GM19351 (cell line): ENCODE data around the gene COX8C.
A peak's percentile ranks its signal among the peaks of the same experiment; 100 is the strongest.
"Not testable (repeated sequence)": the region's sequence is repeated elsewhere in the genome, so short reads cannot be mapped to it uniquely, and the experiment has no call there.

Experiments
- ATAC-seq: cut with Tn5 transposase; IDR thresholded peaks from one replicate; pipeline ENCODE4 v1.9.1; 2021; ENCODE audit warnings: mild to moderate bottlenecking, moderate library complexity; ENCODE audit not compliant: unreplicated experiment

The COX8C gene

DNA sequence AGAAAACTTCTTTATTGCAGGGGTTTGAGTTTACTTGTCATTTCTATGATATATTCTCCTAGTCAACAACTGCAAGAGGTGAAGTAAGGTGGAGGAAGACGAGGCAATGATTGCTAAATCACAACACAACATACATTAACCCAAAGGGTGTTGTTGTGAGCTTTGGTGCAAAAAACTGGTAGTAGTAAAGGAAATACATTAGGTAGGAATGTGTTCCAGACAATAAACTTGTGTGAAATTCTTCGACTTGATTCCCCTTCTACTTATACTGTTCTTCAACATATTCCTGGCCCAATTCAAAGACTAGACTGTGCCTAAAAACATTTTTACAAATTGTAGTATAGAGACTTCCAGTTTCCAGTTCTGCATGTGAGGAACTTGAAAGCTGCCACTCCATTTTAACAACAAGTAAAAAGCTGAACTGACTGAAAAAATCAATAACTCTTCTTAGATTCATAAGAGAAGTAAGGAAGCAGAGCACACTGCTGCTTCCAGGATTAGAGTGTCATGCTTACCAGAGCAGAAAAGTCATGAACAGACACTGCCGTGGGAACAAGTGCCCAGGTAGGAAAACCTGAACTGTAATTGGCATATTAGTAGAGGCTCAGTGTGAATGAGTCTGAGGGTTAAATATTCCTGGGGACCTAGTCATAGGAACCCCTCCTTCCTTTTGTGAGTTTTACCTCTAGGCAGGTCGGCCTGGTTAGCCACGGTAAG is 22.2 kb downstream of the COX8C start:
- peak; percentile 33 for ATAC-seq

DNA sequence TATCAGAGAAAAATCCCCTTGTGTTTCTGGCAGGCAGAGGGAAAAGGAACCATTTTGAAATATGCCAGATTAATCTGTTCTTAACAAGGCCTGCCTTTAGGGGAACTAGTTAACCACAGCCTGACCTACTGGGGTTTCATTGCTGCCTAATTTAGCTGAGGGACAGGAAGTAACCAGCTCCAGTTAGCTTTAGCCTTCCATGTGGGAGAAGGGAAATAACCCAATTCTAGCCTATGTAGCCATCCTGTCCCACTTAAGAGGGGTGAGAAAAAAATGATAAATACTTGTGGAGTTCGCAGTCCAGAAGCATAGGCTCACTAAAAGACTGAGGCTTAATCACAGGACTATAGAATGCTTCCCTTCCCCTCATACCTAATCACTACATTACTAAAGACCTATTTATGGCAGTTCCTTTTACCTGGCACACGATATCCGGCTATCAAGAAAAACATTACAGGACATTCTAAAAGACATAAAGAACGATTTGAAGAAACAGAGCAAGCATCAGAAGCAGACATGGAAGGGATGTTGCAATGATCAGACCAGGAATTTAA is 22.8 kb downstream of the COX8C start:
- ATAC-seq: peak; percentile 94

DNA sequence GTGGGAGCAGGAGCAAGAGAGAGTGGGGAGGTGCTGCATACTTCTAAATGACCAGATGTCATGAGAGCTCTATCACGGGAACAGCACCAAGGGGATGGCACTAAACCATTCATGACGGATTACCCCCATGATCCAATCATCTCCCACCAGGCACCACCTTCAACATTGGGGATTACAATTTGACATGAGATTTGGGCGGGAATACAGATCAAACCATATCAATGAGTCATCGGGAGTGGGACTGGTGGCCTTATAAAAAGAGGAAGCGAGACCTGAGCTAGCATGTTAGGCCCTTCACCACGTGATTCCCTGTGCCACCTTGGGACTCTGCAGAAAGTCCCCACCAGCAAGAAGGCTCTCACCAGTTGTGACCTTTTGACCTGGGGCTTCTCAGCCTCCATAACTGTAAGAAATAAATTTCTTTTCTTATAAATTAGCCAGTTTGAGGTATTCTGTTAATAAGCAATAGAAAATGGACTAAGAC is 28.7 kb downstream of the COX8C start:
- ATAC-seq: peak; percentile 95

DNA sequence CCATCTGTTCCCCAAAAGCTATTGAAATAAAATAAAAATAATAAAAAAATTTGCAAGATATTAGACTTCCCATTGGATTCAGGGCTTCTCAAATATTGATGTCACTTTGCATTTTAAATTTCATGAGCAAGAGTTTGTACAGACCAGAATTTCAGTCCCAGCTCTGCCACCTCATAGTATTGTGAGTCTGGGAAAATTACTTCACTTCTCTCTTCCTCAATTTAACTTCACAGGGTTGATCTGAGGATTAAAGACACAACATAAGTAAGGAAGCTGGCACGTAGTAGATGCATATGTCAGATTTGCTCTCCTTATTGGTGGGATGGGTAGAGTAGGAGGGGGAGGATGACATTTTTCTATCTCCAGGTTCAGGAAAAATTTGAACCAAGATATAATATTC is 32.8 kb downstream of the COX8C start:
- ATAC-seq: no peak

DNA sequence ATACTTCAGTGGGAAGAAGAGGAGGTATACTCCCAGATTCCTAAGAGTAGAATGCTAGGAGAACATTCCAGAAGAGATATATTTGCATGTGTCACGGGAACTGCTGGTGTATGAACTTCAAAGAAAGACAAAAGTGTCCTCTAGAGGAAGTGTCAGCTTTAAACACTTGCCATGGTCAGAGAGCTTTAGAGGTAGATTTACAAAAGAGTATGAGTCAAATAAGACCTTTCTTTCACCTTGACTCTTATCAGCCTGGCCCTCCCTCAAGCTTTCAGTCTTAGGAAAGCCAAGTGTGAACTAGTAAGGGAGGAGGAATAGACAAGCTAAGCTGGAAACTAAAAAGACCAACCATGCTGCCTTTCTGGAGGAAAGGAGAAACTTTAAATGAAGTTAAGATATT is 34.7 kb downstream of the COX8C start:
- peak; percentile 86 for ATAC-seq

DNA sequence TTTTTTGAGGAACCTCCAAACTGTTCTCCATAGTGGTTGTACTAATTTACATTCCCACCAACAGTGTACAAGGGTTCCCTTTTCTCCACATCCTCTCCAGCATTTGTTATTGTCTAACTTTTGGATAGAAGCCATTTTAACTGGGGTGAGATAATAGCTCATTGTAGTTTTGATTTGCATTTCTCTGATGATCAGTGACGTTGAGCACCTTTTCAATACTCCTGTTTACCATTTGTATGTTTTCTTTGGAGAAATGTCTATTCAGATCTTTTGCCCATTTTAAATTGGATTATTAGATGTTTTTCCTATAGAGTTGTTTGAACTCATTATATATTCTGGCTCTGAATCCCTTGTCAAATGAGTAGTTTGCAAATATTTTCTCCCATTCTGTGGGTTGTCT is 37.3 kb downstream of the COX8C start:
- not testable (repeated sequence) for ATAC-seq

DNA sequence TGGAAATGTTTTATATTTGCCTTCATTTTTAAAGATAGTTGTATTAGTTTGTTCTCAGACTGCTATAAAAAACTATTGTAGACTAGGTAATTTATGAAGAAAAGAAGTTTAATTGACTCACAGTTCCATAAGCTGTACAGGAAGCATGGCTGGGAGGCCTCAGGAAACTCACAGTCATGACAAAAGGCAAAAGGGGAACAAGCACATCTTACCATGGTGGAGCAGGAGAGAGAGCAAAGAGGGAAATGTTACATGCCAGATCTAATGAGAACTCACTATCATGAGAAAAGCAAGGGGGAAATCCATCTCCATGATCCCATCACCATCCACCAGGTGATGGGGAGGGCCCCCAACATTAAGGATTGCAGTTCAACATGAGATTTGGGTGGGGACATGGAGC is 48.2 kb downstream of the COX8C start:
- ATAC-seq: no peak

DNA sequence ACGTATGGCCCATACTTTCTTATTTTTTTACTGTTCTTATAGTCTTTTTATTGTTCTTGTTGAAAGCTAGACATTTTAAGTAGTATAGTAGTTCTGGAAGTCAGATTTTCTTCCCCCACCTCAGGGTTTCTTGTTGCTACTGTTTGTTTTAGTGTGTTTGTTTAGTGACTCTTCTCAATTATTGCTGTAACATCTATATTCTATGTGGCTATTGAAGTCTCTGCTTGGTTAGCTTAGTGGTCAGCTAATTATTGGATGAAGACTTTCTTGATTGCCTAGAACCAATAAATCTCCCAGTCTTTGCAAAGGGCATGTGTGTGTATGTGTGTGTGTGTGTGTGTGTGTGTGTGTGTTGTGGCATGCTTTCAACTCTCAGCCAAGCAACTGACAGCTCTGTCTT is 49.5 kb downstream of the COX8C start:
- ATAC-seq: no peak
